H9 (cell line): Measurements from ENCODE around the gene LAMA3. TPM values are rescaled to one million over a fixed set of nuclear protein-coding genes. Genes with fewer than 3 reads are reported as not detected.

Experiments
- DNase-seq: peaks from one replicate; pipeline ENCODE4 v3.0.0-alpha.2; 2017
- H2AFZ ChIP-seq: one replicate; pipeline ENCODE4 v1.6.1; 2013; ENCODE audit warnings: mild to moderate bottlenecking, low read length, control low read depth, moderate library complexity
- H2AK5ac ChIP-seq: 2 replicates; pipeline ENCODE4 v1.6.1; 2013; ENCODE audit warnings: low read length, control low read depth, mixed read lengths; ENCODE audit not compliant: insufficient read length
- H2BK120ac ChIP-seq: one replicate; pipeline ENCODE4 v1.6.1; 2013; ENCODE audit warnings: low read depth, mild to moderate bottlenecking, low read length, control low read depth, inconsistent platforms; ENCODE audit not compliant: poor library complexity, severe bottlenecking
- H2BK12ac ChIP-seq: 2 replicates; pipeline ENCODE4 v1.6.1; 2013; ENCODE audit warnings: low read length, control low read depth, mixed read lengths, low read depth; ENCODE audit not compliant: insufficient read length
- H2BK15ac ChIP-seq: 2 replicates; pipeline ENCODE4 v1.6.1; 2013; ENCODE audit warnings: low read depth, low read length, control low read depth
- H2BK20ac ChIP-seq: one replicate; pipeline ENCODE4 v1.6.1; 2013; ENCODE audit warnings: low read depth, mild to moderate bottlenecking, low read length, control low read depth, inconsistent platforms; ENCODE audit not compliant: poor library complexity, severe bottlenecking
- H2BK5ac ChIP-seq: 2 replicates; pipeline ENCODE4 v1.6.1; 2013; ENCODE audit warnings: low read length, control low read depth, mixed read lengths; ENCODE audit not compliant: insufficient read length
- H3K14ac ChIP-seq: 2 replicates; pipeline ENCODE4 v1.6.1; 2013; ENCODE audit warnings: low read length, control low read depth; ENCODE audit not compliant: insufficient read depth
- H3K18ac ChIP-seq: 2 replicates; pipeline ENCODE4 v1.6.1; 2013; ENCODE audit warnings: low read depth, mild to moderate bottlenecking, mixed read lengths, low read length, control low read depth; ENCODE audit not compliant: insufficient read length
- H3K23ac ChIP-seq: 2 replicates; pipeline ENCODE4 v1.6.1; 2013; ENCODE audit warnings: low read length, control low read depth, mixed read lengths, low read depth; ENCODE audit not compliant: insufficient read length
- H3K23me2 ChIP-seq: 2 replicates; pipeline ENCODE4 v1.6.1; 2013; ENCODE audit warnings: low read depth, mild to moderate bottlenecking, mixed read lengths, low read length, control low read depth; ENCODE audit not compliant: insufficient read length, poor library complexity, severe bottlenecking
- H3K27ac ChIP-seq: 2 replicates; pipeline ENCODE4 v1.5.1; 2013; ENCODE audit warnings: low read length, control low read depth, mixed read lengths, low read depth; ENCODE audit not compliant: insufficient read length
- H3K27me3 ChIP-seq: 2 replicates; pipeline ENCODE4 v1.6.1; 2013; ENCODE audit warnings: low read length, control low read depth, inconsistent platforms; ENCODE audit not compliant: insufficient read depth
- H3K4ac ChIP-seq: 2 replicates; pipeline ENCODE4 v1.6.1; 2013; ENCODE audit warnings: low read depth, mild to moderate bottlenecking, control low read depth, inconsistent platforms, low read length, moderate library complexity
- H3K4me1 ChIP-seq: 2 replicates; pipeline ENCODE4 v1.6.1; 2013; ENCODE audit warnings: low read length, control low read depth, inconsistent platforms; ENCODE audit not compliant: insufficient read depth
- H3K4me2 ChIP-seq: 2 replicates; pipeline ENCODE4 v1.6.1; 2013; ENCODE audit warnings: low read length, control low read depth, mixed read lengths; ENCODE audit not compliant: insufficient read length, insufficient read depth
- H3K56ac ChIP-seq: 2 replicates; pipeline ENCODE4 v1.6.1; 2013; ENCODE audit warnings: low read depth, mild to moderate bottlenecking, mixed read lengths, low read length, control low read depth; ENCODE audit not compliant: insufficient read length
- H3K79me1 ChIP-seq: 2 replicates; pipeline ENCODE4 v1.6.1; 2013; ENCODE audit warnings: low read depth, mild to moderate bottlenecking, moderate library complexity, low read length, control low read depth, inconsistent platforms; ENCODE audit not compliant: insufficient read depth, poor library complexity, severe bottlenecking
- H3K79me2 ChIP-seq: 2 replicates; pipeline ENCODE4 v1.6.1; 2013; ENCODE audit warnings: low read length, control low read depth, inconsistent platforms; ENCODE audit not compliant: insufficient read depth
- H3K9ac ChIP-seq: 2 replicates; pipeline ENCODE4 v1.6.1; 2013; ENCODE audit warnings: low read length, control low read depth, mixed read lengths; ENCODE audit not compliant: insufficient read length; ENCODE audit errors: extremely low read depth
- H3K9me3 ChIP-seq: one replicate; pipeline ENCODE4 v1.6.1; 2013; ENCODE audit warnings: low read depth, low read length, inconsistent platforms; ENCODE audit not compliant: control insufficient read depth
- H3T11ph ChIP-seq: one replicate; pipeline ENCODE4 v1.6.1; 2013; ENCODE audit warnings: mild to moderate bottlenecking, low read length, control low read depth, inconsistent platforms
- H4K20me1 ChIP-seq: one replicate; pipeline ENCODE4 v1.6.1; 2013; ENCODE audit not compliant: control insufficient read depth, insufficient read length, insufficient read depth
- H4K5ac ChIP-seq: 2 replicates; pipeline ENCODE4 v1.6.1; 2013; ENCODE audit warnings: low read depth, mild to moderate bottlenecking, mixed read lengths, low read length, control low read depth; ENCODE audit not compliant: insufficient read length
- H4K8ac ChIP-seq: replicated peaks from 2 replicates; pipeline ENCODE4 v1.6.1; 2013; ENCODE audit warnings: low read length, control low read depth, mixed read lengths, low read depth; ENCODE audit not compliant: insufficient read length
- H4K91ac ChIP-seq: 2 replicates; pipeline ENCODE4 v1.6.1; 2013; ENCODE audit warnings: low read depth, mild to moderate bottlenecking, moderate library complexity, mixed read lengths, low read length, control low read depth; ENCODE audit not compliant: insufficient read length
- H3K27ac Mint-ChIP-seq, 3 experiments: 2 replicates in 2 of 3; 3 replicates in 1 of 3; pipeline ENCODE4 v1.8.0; 2020 to 2021; ENCODE audit warnings: mixed read lengths in 3 of 3, mild to moderate bottlenecking in 1 of 3, moderate library complexity in 1 of 3
- H3K27me3 Mint-ChIP-seq: 2 replicates; pipeline ENCODE4 v1.8.0; 2021; ENCODE audit warnings: low read depth, mild to moderate bottlenecking, moderate library complexity, mixed read lengths
- H3K36me3 Mint-ChIP-seq, 3 experiments: 2 replicates in 2 of 3; 3 replicates in 1 of 3; pipeline ENCODE4 v1.8.0; 2020 to 2021; ENCODE audit warnings: low read depth in 3 of 3, mixed read lengths in 3 of 3; ENCODE audit not compliant: insufficient read depth in 1 of 3
- H3K4me1 Mint-ChIP-seq, 2 experiments: 2 replicates each; pipeline ENCODE4 v1.8.0; 2020; ENCODE audit warnings: mixed read lengths in 2 of 2
- H3K4me3 Mint-ChIP-seq, 2 experiments: 2 replicates in 1 of 2; 3 replicates in 1 of 2; pipeline ENCODE4 v1.8.0; 2020 to 2021; ENCODE audit warnings: mild to moderate bottlenecking in 2 of 2, mixed read lengths in 2 of 2, moderate library complexity in 1 of 2
- H3K9me3 Mint-ChIP-seq, 2 experiments: 2 replicates in 1 of 2; 3 replicates in 1 of 2; pipeline ENCODE4 v1.8.0; 2020; ENCODE audit warnings: mild to moderate bottlenecking in 2 of 2, mixed read lengths in 2 of 2, moderate library complexity in 1 of 2
- CTCF ChIP-seq: fragments of 200-600 bp; sonication (generic); conservative IDR thresholded peaks from 3 replicates; pipeline ENCODE4 v1.8.0; 2021; ENCODE audit warnings: antibody characterized with exemption, mild to moderate bottlenecking
- WGBS: extraction: QIAGEN DNeasy Blood & Tissue Kit; methylation state at CpG from one replicate; pipeline ENCODE4 v1.1.7; 2013; ENCODE audit warnings: missing lambda C conversion rate, low lambda C conversion rate, mixed read lengths; ENCODE audit not compliant: insufficient read length; ENCODE audit errors: extremely low coverage; 5-methylcytosine and 5-hydroxymethylcytosine counted together
- total RNA-seq: library from RNA; stranded (reverse); gene quantifications from 2 replicates; pipeline ENCODE4 v1.2.1, GENCODE V29; 2021

Gene LAMA3
- total RNA-seq, 1 experiment from 2014 or later, result 0.33 TPM

- no peak overlapping the region for H3K18ac ChIP-seq
- no peaks in the 10 kb centered on the region for H3K79me2 ChIP-seq
- H3K4me1 ChIP-seq, result peaks cover 3% of the 10 kb centered on the region; the same call in 1 of the 2 replicates
- DNase-seq, result no peak
- H4K91ac ChIP-seq, result no peak overlapping the region
- no peak overlapping the region for H3K56ac ChIP-seq
- no peaks in the 10 kb centered on the region for H3K23me2 ChIP-seq
- H2AK5ac ChIP-seq, result no peak overlapping the region
- Mint-ChIP-seq H3K4me3 (no peak overlapping the region), H3K9me3 (no peaks in the 10 kb centered on the region), H3K27ac (no peak overlapping the region), H3K36me3 (no peaks in the 10 kb centered on the region), H3K4me1 (peaks cover 21 to 23% of the 10 kb centered on the region in 2 experiments), H3K27me3 (peaks cover 1% of the 10 kb centered on the region; the same call in 1 of the 2 replicates)
- H2BK5ac ChIP-seq, result no peak overlapping the region
- H3K14ac ChIP-seq, result no peak overlapping the region
- H3T11ph ChIP-seq, result no peak overlapping the region
- H3K27me3 ChIP-seq, result no peaks in the 10 kb centered on the region
- H4K8ac ChIP-seq, result no peak overlapping the region
- no peaks in the 10 kb centered on the region for H3K9me3 ChIP-seq
- no peak overlapping the region for H4K5ac ChIP-seq
- H2AFZ ChIP-seq, result no peak overlapping the region
- H4K20me1 ChIP-seq, result no peaks in the 10 kb centered on the region
- H2BK12ac ChIP-seq, result no peak overlapping the region
- H3K23ac ChIP-seq, result no peak overlapping the region
- TF ChIP-seq CTCF, result no peak
- no peak overlapping the region for H3K27ac ChIP-seq
- no peak overlapping the region for H3K4ac ChIP-seq
- H3K9ac ChIP-seq, result no peak overlapping the region
- H3K79me1 ChIP-seq, result no peaks in the 10 kb centered on the region
- no CpG with 5 or more reads among the region's 4 CpGs for WGBS
- no peak overlapping the region for H2BK15ac ChIP-seq
- H2BK20ac ChIP-seq, result no peak overlapping the region
- no peak overlapping the region for H3K4me2 ChIP-seq
- no peak overlapping the region for H2BK120ac ChIP-seq
Observed at GRCh38 chr18:23852236-23853045, 163.2 kb downstream of the LAMA3 start.
